Osteocyte (in vitro differentiated cells): ENCODE data around the gene CGNL1. TPM values are rescaled to one million over a fixed set of nuclear protein-coding genes. Genes with fewer than 3 reads are reported as not detected.

Experiments
- DNase-seq: peaks from one replicate; pipeline ENCODE4 v3.0.0; 2021; ENCODE audit warnings: mixed read lengths; ENCODE audit not compliant: unreplicated experiment; ENCODE audit errors: extremely low spot score
- H3K27ac Mint-ChIP-seq: one replicate; pipeline ENCODE4 v1.8.0; 2021; ENCODE audit warnings: mild to moderate bottlenecking, mixed read lengths; ENCODE audit not compliant: unreplicated experiment
- H3K27me3 Mint-ChIP-seq: one replicate; pipeline ENCODE4 v1.8.0; 2021; ENCODE audit warnings: mixed read lengths; ENCODE audit not compliant: unreplicated experiment
- H3K36me3 Mint-ChIP-seq: one replicate; pipeline ENCODE4 v1.8.0; 2021; ENCODE audit warnings: mixed read lengths; ENCODE audit not compliant: unreplicated experiment
- H3K4me1 Mint-ChIP-seq: one replicate; pipeline ENCODE4 v1.8.0; 2021; ENCODE audit warnings: mixed read lengths; ENCODE audit not compliant: unreplicated experiment
- H3K4me3 Mint-ChIP-seq: one replicate; pipeline ENCODE4 v1.8.0; 2021; ENCODE audit warnings: mild to moderate bottlenecking, moderate library complexity, mixed read lengths; ENCODE audit not compliant: unreplicated experiment
- H3K9me3 Mint-ChIP-seq: one replicate; pipeline ENCODE4 v1.8.0; 2021; ENCODE audit warnings: mixed read lengths; ENCODE audit not compliant: unreplicated experiment
- CTCF ChIP-seq: fragments of 200-600 bp; sonication (generic); IDR thresholded peaks from 2 replicates; pipeline ENCODE4 v1.5.0; 2021; ENCODE audit warnings: antibody characterized with exemption, mild to moderate bottlenecking, moderate library complexity
- total RNA-seq: library from RNA; stranded (reverse); gene quantifications from 2 replicates; pipeline ENCODE4 v1.2.1, GENCODE V29; 2021

CGNL1 gene
- total RNA-seq, 1 donor from 2014 or later: 6.2 TPM

- Mint-ChIP-seq H3K27me3 (peaks cover 8% of the 10 kb centered on the region), H3K4me3 (no peak overlapping the region), H3K36me3 (no peaks in the 10 kb centered on the region), H3K27ac (no peak overlapping the region), H3K9me3 (no peaks in the 10 kb centered on the region), H3K4me1 (peaks cover 18% of the 10 kb centered on the region)
- DNase-seq: peak; percentile 91
- TF ChIP-seq CTCF: peak; percentile 91
These were observed 165.7 kb downstream of the CGNL1 start for GRCh38 chr15:57541805-57542504.

- Mint-ChIP-seq H3K4me1 (peaks cover 13% of the 10 kb centered on the region), H3K27me3 (peaks cover 8% of the 10 kb centered on the region), H3K36me3 (no peaks in the 10 kb centered on the region), H3K4me3 (no peak overlapping the region), H3K9me3 (no peaks in the 10 kb centered on the region), H3K27ac (no peak overlapping the region)
- DNase-seq: no peak
- TF ChIP-seq CTCF: no peak
These were observed 166.2 kb downstream of the CGNL1 start for GRCh38 chr15:57542505-57542817.

GRCh38 chr15:57544848-57545480 is 168.7 kb downstream of the CGNL1 start:
- TF ChIP-seq CTCF: no peak
- Mint-ChIP-seq H3K9me3 (no peaks in the 10 kb centered on the region), H3K36me3 (no peaks in the 10 kb centered on the region), H3K4me1 (peaks cover 10% of the 10 kb centered on the region), H3K27me3 (peaks cover 8% of the 10 kb centered on the region), H3K4me3 (no peak overlapping the region), H3K27ac (no peak overlapping the region)
- DNase-seq: no peak

- Mint-ChIP-seq H3K4me1 (peaks cover 17% of the 10 kb centered on the region), H3K4me3 (no peak overlapping the region), H3K9me3 (no peaks in the 10 kb centered on the region), H3K27me3 (peaks cover 8% of the 10 kb centered on the region), H3K27ac (no peak overlapping the region), H3K36me3 (no peaks in the 10 kb centered on the region)
- DNase-seq: no peak
- TF ChIP-seq CTCF: no peak
These were observed 169.7 kb downstream of the CGNL1 start for GRCh38 chr15:57545995-57546394.

- H3K9me3 Mint-ChIP-seq: no peaks in the 10 kb centered on the region
- no peak overlapping the region for H3K4me3 Mint-ChIP-seq
- no peak overlapping the region for H3K27ac Mint-ChIP-seq
- DNase-seq: no peak
- H3K4me1 Mint-ChIP-seq: peaks cover 29% of the 10 kb centered on the region
- TF ChIP-seq CTCF: no peak
- no peaks in the 10 kb centered on the region for H3K36me3 Mint-ChIP-seq
- H3K27me3 Mint-ChIP-seq: peaks cover 8% of the 10 kb centered on the region
These were observed 171.0 kb downstream of the CGNL1 start for GRCh38 chr15:57547243-57547755.
